CD4-positive, alpha-beta T cell treated with Interferon gamma for 1 hour (primary cell): ENCODE data around the gene NWD2.
A peak's percentile ranks its signal among the peaks of the same experiment; 100 is the strongest.

Experiments
- DNase-seq: peaks from one replicate; pipeline ENCODE4 v3.0.0-alpha.2; 2020

The NWD2 gene

DNA sequence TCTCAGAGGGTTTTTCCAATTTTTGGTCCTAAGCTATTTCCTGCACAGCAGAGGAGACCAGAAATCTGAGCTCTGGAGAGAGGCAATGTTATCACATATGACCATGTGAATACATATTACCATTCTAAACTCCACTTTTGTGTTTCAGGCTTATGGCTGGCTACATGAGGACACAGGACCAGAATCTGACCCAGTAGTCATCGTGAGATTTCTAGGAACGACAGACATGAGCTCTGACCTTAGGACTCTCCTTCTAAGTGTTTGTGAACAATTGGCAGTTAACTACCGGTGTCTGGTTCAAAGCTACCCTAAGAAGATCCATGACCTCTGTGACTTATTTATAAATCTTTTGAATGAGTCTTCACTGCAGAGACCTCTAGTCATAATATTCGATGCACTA, 198.6 kb downstream of the NWD2 start:
- no peak for DNase-seq

DNA sequence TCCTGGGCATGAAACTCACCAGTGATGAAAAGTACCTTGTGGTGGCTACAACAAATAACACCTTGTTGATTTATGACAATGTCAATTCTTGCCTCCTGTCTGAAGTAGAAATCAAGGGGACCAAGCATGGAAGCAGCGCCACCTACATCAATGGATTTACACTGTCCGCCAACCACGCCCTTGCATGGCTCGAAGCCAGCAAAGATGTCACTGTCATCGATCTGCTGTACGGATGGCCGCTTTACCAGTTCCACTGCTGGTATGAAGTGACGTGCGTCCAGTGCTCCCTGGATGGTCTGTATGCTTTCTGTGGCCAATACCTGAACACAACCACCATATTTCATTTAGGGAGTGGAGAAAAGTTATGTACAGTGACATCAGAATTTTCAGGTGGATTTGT, 200.5 kb downstream of the NWD2 start:
- no peak for DNase-seq

DNA sequence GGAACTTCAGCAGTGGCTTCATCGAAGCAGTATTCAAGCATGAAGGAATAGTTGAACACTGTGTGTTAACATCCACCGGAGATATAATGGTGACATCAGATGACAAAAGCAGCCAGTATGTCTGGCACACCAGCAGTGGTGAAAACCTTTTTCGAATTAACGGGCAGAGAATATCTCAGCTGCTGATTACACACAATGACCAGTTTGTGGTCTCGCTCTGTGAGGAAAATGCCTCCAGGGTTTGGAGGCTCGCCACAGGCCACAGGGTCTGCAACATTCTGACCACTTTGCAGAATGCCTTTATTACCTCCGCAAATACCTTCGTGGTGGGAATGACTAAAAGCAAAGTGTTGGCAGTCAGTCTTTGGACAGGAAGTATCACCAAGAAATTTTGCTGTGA, 201.5 kb downstream of the NWD2 start:
- DNase-seq = no peak

DNA sequence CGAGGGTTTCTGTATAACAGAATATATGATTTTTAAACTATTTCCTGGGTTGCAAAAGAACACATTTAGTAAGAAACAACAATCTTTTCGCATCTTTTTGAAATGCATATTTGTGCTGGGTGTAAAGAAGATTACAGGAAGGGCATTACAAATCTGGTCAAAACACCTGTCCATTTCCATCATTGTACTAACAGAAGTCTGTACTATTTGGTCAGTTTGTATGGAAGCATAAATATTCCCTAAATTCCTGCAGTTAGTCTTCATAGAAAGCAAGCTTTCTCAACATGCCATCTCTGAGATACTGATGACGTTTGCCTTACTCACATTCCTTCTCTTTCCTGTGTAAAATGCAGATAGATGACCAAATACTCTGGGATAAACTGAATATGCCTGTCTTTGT, 203.3 kb downstream of the NWD2 start:
- no peak for DNase-seq

DNA sequence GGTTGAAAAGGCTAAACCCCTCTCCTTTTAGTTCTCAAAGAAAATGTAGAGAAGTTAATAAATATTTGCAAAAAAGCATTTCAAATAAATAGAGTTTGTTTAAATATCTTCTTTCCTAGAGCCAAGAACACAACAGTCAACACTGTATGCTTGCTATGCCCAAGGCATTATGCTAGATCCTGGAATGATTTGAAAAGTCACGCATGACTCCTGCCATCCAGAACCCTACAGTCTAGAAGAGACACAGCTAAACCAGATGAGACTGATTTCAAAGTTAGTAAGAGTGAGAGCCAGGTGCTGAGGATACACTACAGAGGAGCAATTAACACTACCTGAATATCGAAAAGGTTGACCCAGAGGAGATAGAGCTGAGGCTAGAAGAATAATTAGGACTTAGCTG, 205.8 kb downstream of the NWD2 start:
- DNase-seq = no peak

DNA sequence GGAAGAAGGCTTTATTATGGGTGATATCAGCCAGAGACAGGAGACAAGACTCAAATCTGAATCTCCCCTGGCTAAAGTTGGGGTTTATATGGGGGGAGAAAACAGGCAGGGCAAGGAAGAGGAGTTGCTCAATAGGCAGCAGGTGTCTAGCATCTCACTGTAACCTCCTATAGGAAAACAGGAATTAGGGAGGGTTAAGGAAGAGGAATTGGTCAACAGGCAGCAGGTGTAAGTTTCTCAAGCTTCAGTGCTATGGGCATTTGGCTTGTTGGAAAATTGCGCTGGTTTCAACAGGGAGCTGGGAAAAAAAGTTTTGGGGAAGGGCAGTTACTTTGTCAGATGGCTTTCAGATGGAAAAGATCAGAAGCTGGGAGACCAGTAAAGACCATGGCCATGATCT, 206.4 kb downstream of the NWD2 start:
- DNase-seq = no peak

DNA sequence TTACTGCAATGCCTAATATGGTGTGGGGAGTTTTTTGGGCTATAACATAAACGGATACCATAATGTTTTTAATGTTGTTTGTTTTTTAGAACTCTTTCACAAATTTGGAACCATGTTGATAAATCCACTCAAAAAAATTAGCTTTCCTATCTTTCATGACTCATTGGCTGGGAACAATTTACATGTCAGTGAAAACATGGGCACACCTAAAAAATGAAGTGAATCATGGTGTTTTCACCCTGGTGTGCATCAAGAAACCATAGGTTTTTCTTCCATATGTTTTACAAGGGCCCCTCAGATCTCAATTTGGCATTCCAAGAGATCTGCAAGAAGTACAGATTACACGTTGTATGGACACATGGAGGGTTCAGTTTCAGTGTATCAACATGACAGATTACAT, 207.1 kb downstream of the NWD2 start:
- DNase-seq = no peak

DNA sequence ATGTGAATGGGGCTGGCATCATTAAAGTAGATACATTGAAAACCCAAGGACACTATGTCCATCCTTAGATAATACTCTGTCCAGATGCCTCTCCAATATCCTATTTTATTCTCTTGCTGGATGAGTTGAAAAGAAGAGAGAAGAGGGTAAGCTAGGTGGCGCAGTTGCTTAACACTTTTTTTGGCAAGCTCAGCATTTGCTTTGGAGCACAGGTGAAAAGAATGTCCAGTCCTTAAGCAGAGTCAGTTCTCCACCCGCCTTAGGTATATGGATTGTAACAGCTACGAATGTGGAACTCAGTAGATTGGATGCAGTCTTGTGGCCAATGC, 208.4 kb downstream of the NWD2 start:
- DNase-seq = no peak

DNA sequence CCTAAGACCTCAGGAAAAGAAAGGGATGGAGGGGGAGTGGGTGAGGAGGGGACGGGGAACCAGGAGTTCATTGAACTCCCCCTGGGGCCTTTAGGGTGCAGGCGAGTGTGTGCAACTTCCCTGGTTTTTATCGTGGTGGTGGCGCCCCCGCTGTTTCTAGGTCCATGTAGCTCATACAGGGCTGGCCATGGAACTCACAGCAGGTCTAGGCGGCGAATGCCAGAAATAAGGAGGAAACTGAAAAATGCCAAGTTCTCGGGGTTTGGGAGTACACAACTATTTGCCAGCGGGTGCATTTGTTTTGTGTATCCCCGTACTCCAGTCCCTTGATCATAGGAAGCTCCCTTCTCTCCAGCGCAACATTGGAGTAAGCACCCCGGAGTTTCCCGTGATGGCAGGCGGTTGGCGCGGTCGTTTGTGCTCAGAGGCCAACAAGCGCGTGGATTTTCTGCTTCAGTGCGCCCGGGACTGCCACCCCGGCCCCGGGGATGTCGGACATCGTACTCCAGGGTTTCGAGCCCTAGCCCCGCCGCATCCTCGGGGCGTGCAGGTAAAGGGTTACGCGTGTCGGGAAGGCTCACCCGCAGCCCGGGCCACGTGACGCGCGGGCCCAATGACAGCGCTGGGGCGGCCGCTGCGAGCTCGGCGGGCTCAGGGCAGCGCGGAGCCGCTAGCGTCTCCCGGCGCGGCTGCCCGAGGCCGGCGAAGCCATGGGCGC, 208.9 kb downstream of the NWD2 start:
- peak; percentile 21 for DNase-seq

DNA sequence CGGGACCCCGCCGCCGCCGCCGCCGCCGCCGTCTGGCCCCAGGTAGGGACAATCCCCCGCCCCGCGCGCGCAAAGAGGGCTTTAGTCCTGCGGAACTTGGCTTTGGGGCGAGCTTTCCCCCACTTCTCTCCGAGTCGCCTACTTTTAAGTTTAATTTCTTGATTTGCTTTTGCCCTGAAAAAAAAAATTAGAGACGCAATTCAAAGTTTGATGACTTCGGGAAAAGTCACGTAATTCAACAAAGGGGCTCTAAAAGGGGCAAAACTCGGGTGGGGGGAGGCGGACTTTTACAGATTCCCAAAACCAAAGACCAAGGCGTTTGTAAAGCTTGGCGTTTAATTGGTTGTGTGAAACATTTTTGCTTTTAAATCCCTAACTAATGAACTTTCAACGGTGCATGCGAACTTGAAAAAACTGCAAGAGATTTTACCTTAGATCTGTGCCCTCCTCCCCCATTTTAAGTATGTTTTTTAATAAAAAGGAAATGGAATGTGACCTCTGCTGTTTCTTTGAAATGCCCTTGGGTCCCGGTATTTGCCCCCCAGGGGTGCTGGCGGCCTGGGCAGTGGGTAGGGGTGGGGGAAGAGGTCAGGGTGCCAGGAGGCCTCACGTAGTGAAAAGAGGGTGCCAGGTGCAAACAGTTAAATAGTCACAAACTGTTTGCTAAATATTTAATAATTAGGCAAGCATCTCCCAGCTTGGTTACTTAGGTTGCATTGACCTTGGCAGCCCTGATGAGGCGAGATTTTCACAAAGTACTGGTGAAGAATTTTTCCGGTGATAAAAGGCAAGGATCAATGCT, 209.7 kb downstream of the NWD2 start:
- DNase-seq = no peak

DNA sequence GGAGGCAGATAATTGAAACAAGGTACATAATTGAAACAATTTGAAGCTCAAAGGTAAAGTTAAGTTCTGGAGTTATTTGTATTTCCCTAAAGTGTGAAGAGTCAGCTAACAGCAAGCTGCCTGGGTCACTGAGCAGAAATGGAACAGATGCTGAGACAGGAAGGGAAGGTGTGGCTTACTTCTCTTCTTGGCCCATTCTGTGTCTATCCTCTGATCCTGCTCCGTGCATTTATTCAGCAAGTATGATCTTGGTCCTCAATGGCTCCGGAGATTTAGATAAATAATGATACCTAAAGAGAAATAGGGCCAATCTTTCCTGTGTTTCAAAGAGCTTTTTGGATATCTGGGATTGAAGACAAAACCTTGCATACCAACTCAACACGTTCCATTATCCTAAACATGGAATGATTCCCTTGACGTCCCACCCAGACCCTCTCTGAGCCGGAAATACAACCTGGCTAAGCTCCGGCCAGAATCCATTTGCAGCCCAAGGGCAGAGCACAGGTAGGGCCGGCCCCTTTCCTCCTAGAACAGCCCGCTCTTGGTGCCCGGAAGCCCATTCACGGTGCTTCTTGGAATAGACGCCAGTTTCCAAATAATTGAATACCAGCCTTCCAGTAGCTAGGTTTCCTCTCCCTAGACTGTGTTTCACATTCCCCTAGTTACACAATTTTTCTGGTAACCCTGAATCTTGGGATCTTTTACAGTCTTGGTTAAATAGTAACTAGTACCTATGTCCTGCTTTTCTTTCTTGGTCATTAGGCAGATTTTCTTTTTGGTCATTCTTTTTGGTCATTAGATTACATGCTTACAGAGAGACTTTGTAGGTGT, 211.0 kb downstream of the NWD2 start:
- no peak for DNase-seq

DNA sequence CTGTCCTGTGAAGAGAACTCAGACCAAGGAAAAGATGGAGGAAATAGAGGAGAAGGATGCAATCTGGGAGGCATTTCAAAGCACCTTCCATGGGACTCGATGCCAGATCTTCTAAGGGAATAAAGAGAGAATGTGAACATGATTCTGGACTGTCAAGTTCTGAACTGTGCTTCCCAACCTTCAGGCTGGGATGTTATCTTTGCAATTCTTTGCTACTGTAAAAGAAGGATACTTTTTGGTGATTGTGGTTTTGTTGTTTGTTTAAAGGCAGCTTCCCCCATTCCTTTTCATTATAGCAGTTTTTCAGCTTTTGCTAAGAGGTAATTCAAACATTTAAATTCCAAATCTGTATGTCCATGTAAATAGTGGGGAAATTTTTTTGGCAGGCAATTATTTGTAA, 217.3 kb downstream of the NWD2 start:
- DNase-seq = no peak

DNA sequence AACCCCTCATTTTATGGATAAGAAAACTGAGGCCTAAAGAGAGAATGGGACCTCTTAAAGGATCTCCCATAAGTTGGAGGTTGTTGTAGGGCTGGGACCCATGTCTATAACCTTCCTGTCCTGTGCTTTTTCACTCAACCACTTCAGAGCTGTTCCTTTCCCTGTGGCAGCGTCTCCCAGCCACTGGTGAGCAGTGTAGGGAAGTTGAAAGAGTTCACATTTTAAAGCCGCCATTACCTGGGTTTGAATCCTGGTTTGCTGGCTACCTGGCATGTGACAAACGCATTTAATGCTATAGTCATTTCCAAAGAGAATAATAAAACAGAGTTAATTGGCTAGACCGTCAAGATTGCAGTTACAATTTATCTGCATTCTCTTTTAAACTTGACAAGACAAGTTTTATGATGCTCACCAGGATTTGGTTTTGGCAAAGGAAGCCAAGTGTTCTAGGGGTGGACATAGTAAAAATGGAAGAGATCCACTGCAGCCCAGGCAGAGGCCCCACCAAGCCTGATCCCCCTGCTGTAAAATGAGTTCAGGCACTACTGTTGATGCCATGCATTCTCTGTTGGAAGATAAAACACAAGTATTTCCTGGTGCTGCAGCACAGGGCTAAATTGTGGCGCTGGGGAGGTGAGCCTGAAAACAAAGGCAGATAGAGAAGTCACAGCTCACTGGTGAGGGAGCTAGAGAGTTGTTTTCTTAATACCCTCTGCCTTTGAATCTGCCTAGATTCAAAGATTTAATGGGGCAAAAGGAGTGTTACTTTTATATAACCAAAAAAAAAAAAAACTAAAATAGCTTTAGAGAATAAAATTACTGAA, 218.7 kb downstream of the NWD2 start:
- DNase-seq = no peak

DNA sequence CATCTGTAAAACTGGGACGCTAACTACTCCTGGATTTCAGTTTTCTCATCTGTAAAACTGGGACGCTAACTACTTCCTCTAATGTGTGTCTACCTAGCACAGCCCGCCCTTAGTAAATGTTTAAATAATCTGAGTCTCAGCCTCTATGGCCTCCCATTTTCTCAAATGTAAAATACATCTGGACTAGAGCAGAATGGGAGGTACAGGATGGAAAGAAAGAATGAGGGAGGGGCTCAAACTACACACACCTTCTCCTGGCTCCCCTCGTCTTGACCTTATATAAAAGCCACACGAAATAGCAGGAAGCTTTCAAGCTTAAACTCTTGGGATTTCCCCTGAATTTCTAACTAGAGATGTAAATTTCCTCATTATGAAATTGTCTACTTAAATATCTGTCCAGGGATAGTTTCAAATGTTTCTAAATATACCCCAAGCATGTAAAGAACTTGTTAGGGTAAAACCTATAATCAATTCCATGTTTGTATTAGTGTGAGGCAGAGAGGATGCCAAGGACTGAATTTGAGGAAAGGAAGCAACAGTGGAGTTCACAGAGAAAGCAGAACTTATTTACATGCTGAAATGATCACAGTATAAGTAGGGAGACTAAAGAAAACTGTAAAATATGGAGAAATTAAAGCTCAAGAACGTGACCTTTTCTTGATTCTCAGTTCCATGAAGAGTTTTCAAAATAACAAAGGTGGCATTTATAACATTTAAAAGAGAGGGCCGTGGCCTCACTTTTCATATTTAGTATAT, 220.0 kb downstream of the NWD2 start:
- DNase-seq = no peak

DNA sequence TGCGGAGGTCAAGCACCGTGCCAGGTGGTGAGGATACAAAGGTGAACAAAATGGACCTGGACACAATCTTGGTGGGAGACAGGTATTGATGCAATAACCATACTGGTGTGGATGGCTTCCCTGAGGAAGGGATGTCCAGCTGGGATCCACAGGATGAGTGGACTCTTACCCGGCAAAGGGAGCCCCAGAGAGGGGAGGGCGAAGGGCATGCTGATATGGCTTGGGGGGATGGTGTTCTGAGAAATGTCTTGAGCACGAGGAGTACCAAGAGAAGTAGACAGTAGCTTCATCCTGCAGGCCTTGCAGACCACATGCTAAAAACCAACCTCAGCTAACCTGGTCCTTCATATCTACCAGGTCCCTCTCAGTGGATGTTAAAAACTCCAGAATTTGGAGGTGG, 220.8 kb downstream of the NWD2 start:
- no peak for DNase-seq

DNA sequence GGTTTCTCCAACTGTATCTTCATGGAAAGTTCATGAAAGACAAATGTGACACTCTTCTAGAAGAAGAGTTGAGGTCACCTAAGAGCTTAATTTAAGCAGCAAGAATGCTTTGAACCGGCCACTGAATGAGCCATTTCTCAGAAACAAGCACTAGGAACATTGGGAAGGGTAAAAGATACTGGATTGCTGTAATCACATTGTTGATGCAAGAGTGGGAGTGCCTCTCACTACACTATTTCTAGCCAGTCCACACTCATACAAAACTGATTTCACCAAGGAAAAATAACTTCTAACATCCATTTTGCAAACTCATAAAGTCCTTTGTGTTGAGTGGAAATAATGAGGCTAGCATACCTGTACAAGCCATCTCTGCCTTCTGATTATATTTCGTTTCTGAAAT, 221.3 kb downstream of the NWD2 start:
- DNase-seq = no peak

DNA sequence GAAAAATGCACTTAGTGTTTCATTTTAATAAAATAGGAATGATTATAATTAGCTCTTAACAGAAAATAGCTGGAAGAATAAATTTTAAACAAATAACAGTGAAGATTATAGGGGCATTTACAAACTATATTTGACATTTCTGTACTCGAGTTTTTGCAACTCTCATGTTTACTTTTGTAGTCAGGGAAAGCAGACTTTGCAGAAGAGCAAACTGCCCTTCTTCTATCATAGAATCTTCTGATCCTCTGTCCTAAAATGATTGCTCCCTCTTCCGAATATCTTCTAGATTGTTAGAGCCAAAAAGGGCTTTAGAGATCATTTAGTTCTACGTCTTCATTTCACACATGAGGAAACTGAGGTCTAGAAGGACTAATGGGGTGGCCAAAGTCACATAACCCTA, 222.7 kb downstream of the NWD2 start:
- DNase-seq = no peak

DNA sequence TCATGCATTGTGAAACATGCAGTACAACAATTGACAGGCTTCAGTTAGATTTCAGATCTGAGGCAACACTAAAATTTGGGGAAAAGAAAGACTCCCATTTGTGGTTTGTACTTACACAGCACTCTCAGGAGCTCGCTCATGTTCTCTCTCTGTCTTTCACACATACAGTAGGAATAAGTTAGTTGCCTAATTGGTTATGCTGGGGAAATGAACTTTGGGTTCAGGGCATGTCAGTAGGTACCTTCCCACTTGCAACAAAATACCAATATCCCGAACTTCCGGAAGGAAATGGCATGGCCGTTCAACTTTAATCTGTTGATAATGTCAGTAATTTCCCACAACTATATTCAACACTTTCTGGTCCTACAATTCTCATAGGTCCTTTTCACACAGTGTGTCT, 223.3 kb downstream of the NWD2 start:
- no peak for DNase-seq

DNA sequence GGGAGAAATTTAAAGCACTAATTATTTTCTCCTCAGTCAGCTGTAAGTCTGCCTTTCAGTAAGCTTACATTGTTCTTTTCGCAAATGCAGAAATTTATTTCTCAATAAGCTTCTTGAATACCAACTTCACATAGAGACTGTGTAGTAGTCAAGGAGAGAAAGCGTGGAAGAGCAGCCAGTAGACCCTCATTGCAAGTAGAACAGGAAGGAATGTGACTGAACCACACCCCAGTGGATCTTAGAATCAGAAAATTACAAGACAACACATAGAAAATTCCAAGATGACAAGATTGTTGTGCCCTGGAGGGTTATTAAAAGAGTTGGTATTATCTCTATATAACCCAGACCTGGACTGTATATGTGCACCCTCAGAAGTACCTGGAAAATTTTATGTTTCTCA, 224.7 kb downstream of the NWD2 start:
- DNase-seq = no peak

DNA sequence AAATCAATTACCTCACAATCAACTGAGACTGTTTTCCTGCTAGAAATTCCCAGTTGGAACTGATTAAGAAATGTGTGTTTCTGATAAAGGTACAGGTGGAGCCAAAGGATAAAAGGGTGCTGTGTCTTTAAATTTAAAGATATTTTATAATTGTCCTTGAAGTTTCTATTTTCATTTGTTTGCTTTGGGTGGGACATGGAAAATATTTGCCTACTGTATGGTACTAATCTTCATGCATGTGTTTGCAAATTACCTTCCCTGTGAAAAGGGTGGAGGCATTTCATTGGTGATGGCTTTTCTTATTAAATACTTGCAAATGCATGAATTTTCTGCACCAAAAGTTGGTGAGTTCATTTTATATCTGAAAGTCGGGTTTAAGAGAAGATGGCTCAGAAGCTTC, 225.7 kb downstream of the NWD2 start:
- no peak for DNase-seq

DNA sequence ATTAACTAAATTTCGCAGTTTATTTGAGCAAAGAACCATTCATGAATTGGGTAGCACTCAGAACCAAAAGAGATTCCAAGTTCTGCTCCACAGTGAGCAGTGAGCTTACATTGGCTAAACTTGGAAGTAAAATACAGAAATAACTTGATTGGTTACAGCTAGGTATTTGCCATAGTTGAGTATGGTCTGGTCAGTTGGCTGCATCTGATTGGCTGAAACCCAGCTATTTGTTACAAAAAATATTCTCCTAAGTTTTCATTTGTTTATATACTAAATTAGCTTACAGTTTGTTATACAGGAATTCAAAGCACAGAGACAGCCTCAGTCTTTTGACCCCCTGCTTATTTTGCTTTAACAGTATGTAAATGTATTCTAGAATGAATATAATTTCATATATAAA, 226.6 kb downstream of the NWD2 start:
- no peak for DNase-seq

DNA sequence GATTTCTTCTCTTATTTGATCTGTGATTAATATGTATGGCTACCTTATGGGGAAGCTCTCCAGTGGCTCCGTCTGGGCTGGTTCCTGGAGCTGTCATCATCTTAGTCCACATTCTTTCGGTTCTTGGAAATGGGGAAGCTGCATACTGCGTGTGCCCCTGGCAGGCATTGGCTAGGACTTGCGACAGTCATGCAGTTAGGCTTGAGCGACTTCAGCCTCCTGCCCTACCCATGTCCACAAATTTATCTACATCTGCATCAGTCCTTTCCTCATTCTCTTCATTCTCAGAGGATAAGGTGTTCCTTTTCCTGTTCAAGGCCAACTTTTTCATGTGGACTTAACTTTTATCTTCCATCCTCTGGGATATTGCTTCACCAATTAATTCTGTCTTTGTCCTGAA, 227.4 kb downstream of the NWD2 start:
- peak; percentile 34 for DNase-seq
